IPS-18a (cell line): Measurements from ENCODE around the gene OPA3.

ENCODE experiments used
- H3K27ac ChIP-seq: one replicate; pipeline ENCODE4 v1.5.1; 2013; ENCODE audit warnings: low read length
- H3K27me3 ChIP-seq: one replicate; pipeline ENCODE4 v1.6.1; 2013; ENCODE audit warnings: mild to moderate bottlenecking, low read length; ENCODE audit not compliant: control insufficient read depth, insufficient read depth
- H3K36me3 ChIP-seq: one replicate; pipeline ENCODE4 v1.6.1; 2013; ENCODE audit warnings: low read depth, low read length; ENCODE audit not compliant: control insufficient read depth
- H3K4me1 ChIP-seq: one replicate; pipeline ENCODE4 v1.6.1; 2013; ENCODE audit warnings: low read depth, low read length; ENCODE audit not compliant: control insufficient read depth
- H3K4me3 ChIP-seq: one replicate; pipeline ENCODE4 v1.5.1; 2013; ENCODE audit warnings: low read length
- H3K9ac ChIP-seq: one replicate; pipeline ENCODE4 v1.6.1; 2013; ENCODE audit warnings: mild to moderate bottlenecking, low read length, moderate library complexity
- H3K9me3 ChIP-seq: one replicate; pipeline ENCODE4 v1.6.1; 2013; ENCODE audit warnings: low read depth, low read length; ENCODE audit not compliant: control insufficient read depth

Gene OPA3

GRCh38 chr19:45556835-45557234, 27.8 kb downstream of the OPA3 start:
- no peak overlapping the region for H3K9ac ChIP-seq
- no peaks in the 10 kb centered on the region for H3K9me3 ChIP-seq
- no peak overlapping the region for H3K27ac ChIP-seq
- peaks cover 4% of the 10 kb centered on the region for H3K36me3 ChIP-seq
- no peaks in the 10 kb centered on the region for H3K4me1 ChIP-seq
- H3K27me3 ChIP-seq: no peaks in the 10 kb centered on the region
- H3K4me3 ChIP-seq: no peak overlapping the region

- Histone ChIP-seq H3K27ac (no peak overlapping the region), H3K4me3 (no peak overlapping the region), H3K27me3 (no peaks in the 10 kb centered on the region), H3K36me3 (peaks cover 4% of the 10 kb centered on the region), H3K4me1 (no peaks in the 10 kb centered on the region), H3K9me3 (no peaks in the 10 kb centered on the region), H3K9ac (no peak overlapping the region)
Measured at GRCh38 chr19:45554481-45554880, 30.1 kb downstream of the OPA3 start.

GRCh38 chr19:45553464-45553863, 31.1 kb downstream of the OPA3 start:
- Histone ChIP-seq H3K27ac (no peak overlapping the region), H3K9me3 (no peaks in the 10 kb centered on the region), H3K27me3 (no peaks in the 10 kb centered on the region), H3K4me3 (no peak overlapping the region), H3K9ac (no peak overlapping the region), H3K36me3 (peaks cover 4% of the 10 kb centered on the region), H3K4me1 (no peaks in the 10 kb centered on the region)

- no peak overlapping the region for H3K27ac ChIP-seq
- H3K27me3 ChIP-seq: no peaks in the 10 kb centered on the region
- H3K9me3 ChIP-seq: no peaks in the 10 kb centered on the region
- no peak overlapping the region for H3K4me3 ChIP-seq
- H3K9ac ChIP-seq: no peak overlapping the region
- peaks cover 3% of the 10 kb centered on the region for H3K36me3 ChIP-seq
- no peaks in the 10 kb centered on the region for H3K4me1 ChIP-seq
Measured at GRCh38 chr19:45547965-45548609, 36.5 kb downstream of the OPA3 start.

- H3K36me3 ChIP-seq: no peaks in the 10 kb centered on the region
- H3K9ac ChIP-seq: no peak overlapping the region
- H3K4me1 ChIP-seq: no peaks in the 10 kb centered on the region
- H3K27ac ChIP-seq: no peak overlapping the region
- H3K9me3 ChIP-seq: no peaks in the 10 kb centered on the region
- no peak overlapping the region for H3K4me3 ChIP-seq
- H3K27me3 ChIP-seq: no peaks in the 10 kb centered on the region
Measured at GRCh38 chr19:45547211-45547770, 37.3 kb downstream of the OPA3 start.

GRCh38 chr19:45542234-45542668, 42.4 kb downstream of the OPA3 start:
- H3K36me3 ChIP-seq: no peaks in the 10 kb centered on the region
- no peak overlapping the region for H3K27ac ChIP-seq
- no peak overlapping the region for H3K4me3 ChIP-seq

GRCh38 chr19:45539459-45539858, 45.1 kb downstream of the OPA3 start:
- Histone ChIP-seq H3K4me1 (no peaks in the 10 kb centered on the region), H3K27ac (no peak overlapping the region), H3K9ac (no peak overlapping the region), H3K9me3 (no peaks in the 10 kb centered on the region), H3K36me3 (no peaks in the 10 kb centered on the region), H3K4me3 (no peak overlapping the region), H3K27me3 (no peaks in the 10 kb centered on the region)

More at GRCh38 chr19:45542234-45542668, 42.4 kb downstream of the OPA3 start:
- Histone ChIP-seq H3K9ac (no peak overlapping the region), H3K27me3 (no peaks in the 10 kb centered on the region), H3K4me1 (no peaks in the 10 kb centered on the region), H3K9me3 (no peaks in the 10 kb centered on the region)

- Histone ChIP-seq H3K27me3 (peaks cover 14% of the 10 kb centered on the region), H3K4me1 (peaks cover 3% of the 10 kb centered on the region), H3K36me3 (peaks cover 2% of the 10 kb centered on the region), H3K9me3 (no peaks in the 10 kb centered on the region), H3K27ac (no peak overlapping the region), H3K4me3 (no peak overlapping the region), H3K9ac (no peak overlapping the region)
Measured at GRCh38 chr19:45531349-45531748, 53.3 kb downstream of the OPA3 start.

GRCh38 chr19:45529420-45529785, 55.2 kb downstream of the OPA3 start:
- peak overlapping the region; percentile 61 for H3K4me3 ChIP-seq
- H3K27me3 ChIP-seq: peaks cover 14% of the 10 kb centered on the region
- peaks cover 19% of the 10 kb centered on the region for H3K36me3 ChIP-seq
- no peaks in the 10 kb centered on the region for H3K9me3 ChIP-seq
- H3K4me1 ChIP-seq: peaks cover 3% of the 10 kb centered on the region
- H3K9ac ChIP-seq: no peak overlapping the region
- no peak overlapping the region for H3K27ac ChIP-seq

- peak overlapping the region; percentile 61 for H3K4me3 ChIP-seq
- H3K9ac ChIP-seq: no peak overlapping the region
- H3K27me3 ChIP-seq: peaks cover 14% of the 10 kb centered on the region
- peaks cover 3% of the 10 kb centered on the region for H3K4me1 ChIP-seq
- no peaks in the 10 kb centered on the region for H3K9me3 ChIP-seq
- H3K27ac ChIP-seq: no peak overlapping the region
- peaks cover 24% of the 10 kb centered on the region for H3K36me3 ChIP-seq
Measured at GRCh38 chr19:45528744-45529419, 55.7 kb downstream of the OPA3 start.

- H3K27ac ChIP-seq: no peak overlapping the region
- no peak overlapping the region for H3K9ac ChIP-seq
- peaks cover 14% of the 10 kb centered on the region for H3K27me3 ChIP-seq
- H3K36me3 ChIP-seq: peaks cover 26% of the 10 kb centered on the region
- peaks cover 3% of the 10 kb centered on the region for H3K4me1 ChIP-seq
- peak overlapping the region; percentile 61 for H3K4me3 ChIP-seq
- no peaks in the 10 kb centered on the region for H3K9me3 ChIP-seq
Measured at GRCh38 chr19:45528149-45528743, 56.4 kb downstream of the OPA3 start.
